ENCODE results near the gene EVA1C. TPM values are rescaled to one million over a fixed set of nuclear protein-coding genes. Genes with fewer than 3 reads are reported as not detected.
"Not testable (repeated sequence)": the region's sequence is repeated elsewhere in the genome, so short reads cannot be mapped to it uniquely, and the experiment has no call there.

The EVA1C gene
- total RNA-seq, 2 experiments from 2014 or later, result 10.9 to 12.5 TPM

GRCh38 chr21:32476661-32477423 is 64.3 kb downstream of the EVA1C start:
- Mint-ChIP-seq H3K9me3 (no peaks in the 10 kb centered on the region), H3K4me1 (peaks cover 8% of the 10 kb centered on the region), H3K27me3 (no peaks in the 10 kb centered on the region), H3K4me3 (no peak overlapping the region), H3K36me3 (peaks cover 3% of the 10 kb centered on the region), H3K27ac (no peak overlapping the region)
- DNase-seq, result no peak

- Mint-ChIP-seq H3K4me1 (peaks cover 8% of the 10 kb centered on the region), H3K27ac (no peak overlapping the region), H3K27me3 (no peaks in the 10 kb centered on the region), H3K36me3 (peaks cover 3% of the 10 kb centered on the region), H3K4me3 (no peak overlapping the region), H3K9me3 (no peaks in the 10 kb centered on the region)
- DNase-seq, result no peak
These were observed 64.9 kb downstream of the EVA1C start for GRCh38 chr21:32477424-32477745.

DNA sequence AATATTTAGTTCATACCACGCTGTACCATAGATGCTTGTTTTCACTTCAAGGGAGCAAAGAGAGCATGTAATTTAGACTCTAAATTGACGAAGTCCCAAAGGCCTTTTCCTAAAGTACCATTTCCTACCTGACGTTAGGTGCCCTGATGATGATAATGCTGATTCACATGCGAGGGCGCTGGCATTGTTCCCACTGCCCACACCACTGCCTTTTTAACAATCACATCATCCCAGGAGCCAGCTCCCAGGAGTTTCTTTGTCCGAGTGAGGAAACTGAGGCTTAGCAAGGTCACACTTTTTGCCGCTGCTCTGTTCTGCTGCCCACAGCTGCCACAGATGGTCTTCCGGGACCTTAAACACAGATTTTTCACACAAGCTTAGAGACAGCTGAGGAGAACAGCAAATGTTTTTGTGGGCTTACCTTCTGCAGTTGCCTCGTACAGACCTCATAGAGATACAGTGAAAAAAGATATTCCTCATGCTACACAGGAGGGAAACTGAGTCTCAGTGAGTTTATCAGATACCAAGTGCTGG is 69.4 kb downstream of the EVA1C start:
- no peaks in the 10 kb centered on the region for H3K9me3 Mint-ChIP-seq
- DNase-seq, result no peak
- peaks cover 5% of the 10 kb centered on the region for H3K4me1 Mint-ChIP-seq
- no peak overlapping the region for H3K4me3 Mint-ChIP-seq
- H3K36me3 Mint-ChIP-seq, result peaks cover 5% of the 10 kb centered on the region
- no peak overlapping the region for H3K27ac Mint-ChIP-seq
- no peaks in the 10 kb centered on the region for H3K27me3 Mint-ChIP-seq

GRCh38 chr21:32482565-32483292 is 70.2 kb downstream of the EVA1C start:
- Mint-ChIP-seq H3K36me3 (peaks cover 5% of the 10 kb centered on the region), H3K9me3 (no peaks in the 10 kb centered on the region), H3K4me3 (no peak overlapping the region), H3K27me3 (no peaks in the 10 kb centered on the region), H3K4me1 (peaks cover 5% of the 10 kb centered on the region), H3K27ac (no peak overlapping the region)
- no peak for DNase-seq

GRCh38 chr21:32483293-32483595 is 70.7 kb downstream of the EVA1C start:
- Mint-ChIP-seq H3K27me3 (no peaks in the 10 kb centered on the region), H3K4me3 (no peak overlapping the region), H3K4me1 (peaks cover 5% of the 10 kb centered on the region), H3K27ac (no peak overlapping the region), H3K9me3 (no peaks in the 10 kb centered on the region), H3K36me3 (peaks cover 5% of the 10 kb centered on the region)
- no peak for DNase-seq

DNA sequence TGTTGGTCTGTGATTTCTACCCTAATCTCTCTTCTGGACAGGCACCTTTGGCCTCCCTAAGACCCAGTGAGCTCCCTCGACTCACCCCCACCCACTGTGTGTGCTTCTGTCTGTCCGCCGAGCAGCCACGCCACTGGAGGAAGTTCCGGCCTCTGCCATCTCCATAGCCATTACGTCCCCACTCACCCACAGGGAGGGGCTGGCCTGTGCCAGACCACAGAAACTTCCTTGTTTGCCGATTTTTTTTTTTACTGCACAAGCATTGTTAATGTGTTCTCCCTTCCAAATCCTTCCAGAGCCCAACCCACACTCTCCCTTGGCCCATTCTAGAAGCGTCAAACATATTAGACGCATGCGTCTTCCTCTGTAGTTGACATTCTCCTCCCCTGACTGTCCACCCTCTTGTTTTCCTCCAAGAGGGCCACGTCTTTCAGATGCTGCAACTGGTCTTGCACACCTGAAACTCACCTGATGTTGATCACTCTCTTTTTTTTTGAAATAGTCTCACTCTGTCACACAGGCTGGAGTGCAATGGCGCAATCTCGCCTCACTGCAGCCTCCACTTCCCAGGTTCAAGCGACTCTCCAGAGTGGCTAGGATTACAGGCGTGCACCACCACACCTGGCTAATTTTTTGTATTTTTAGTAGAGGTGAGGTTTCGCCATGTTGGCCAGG is 72.3 kb downstream of the EVA1C start:
- H3K4me1 Mint-ChIP-seq, result no peaks in the 10 kb centered on the region
- no peak overlapping the region for H3K27ac Mint-ChIP-seq
- DNase-seq, result no peak
- no peaks in the 10 kb centered on the region for H3K27me3 Mint-ChIP-seq
- H3K9me3 Mint-ChIP-seq, result no peaks in the 10 kb centered on the region
- peaks cover 15% of the 10 kb centered on the region for H3K36me3 Mint-ChIP-seq
- H3K4me3 Mint-ChIP-seq, result no peak overlapping the region

DNA sequence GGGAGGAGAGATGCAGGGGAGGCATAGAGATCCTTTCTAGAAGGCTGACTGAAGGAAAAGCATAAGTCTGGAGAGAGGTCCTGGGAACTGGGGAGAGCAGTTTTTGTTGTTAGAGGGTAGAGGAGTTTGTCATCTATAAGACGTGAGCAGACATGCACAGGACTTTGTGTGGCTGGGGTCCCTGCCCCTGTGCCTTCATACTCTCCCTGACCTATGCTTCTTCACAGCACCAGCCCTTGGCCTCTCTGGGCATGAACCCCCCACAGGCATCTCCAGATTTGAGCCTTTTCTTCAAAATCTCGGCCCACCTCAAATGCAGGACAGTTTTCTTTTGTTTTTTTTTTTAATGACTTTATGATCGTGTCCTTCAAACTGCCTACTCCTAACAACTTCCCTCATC is 79.9 kb downstream of the EVA1C start:
- Mint-ChIP-seq H3K27ac (no peak overlapping the region), H3K27me3 (no peaks in the 10 kb centered on the region), H3K9me3 (no peaks in the 10 kb centered on the region), H3K36me3 (peaks cover 27% of the 10 kb centered on the region), H3K4me3 (no peak overlapping the region), H3K4me1 (peaks cover 14% of the 10 kb centered on the region)
- DNase-seq, result no peak

DNA sequence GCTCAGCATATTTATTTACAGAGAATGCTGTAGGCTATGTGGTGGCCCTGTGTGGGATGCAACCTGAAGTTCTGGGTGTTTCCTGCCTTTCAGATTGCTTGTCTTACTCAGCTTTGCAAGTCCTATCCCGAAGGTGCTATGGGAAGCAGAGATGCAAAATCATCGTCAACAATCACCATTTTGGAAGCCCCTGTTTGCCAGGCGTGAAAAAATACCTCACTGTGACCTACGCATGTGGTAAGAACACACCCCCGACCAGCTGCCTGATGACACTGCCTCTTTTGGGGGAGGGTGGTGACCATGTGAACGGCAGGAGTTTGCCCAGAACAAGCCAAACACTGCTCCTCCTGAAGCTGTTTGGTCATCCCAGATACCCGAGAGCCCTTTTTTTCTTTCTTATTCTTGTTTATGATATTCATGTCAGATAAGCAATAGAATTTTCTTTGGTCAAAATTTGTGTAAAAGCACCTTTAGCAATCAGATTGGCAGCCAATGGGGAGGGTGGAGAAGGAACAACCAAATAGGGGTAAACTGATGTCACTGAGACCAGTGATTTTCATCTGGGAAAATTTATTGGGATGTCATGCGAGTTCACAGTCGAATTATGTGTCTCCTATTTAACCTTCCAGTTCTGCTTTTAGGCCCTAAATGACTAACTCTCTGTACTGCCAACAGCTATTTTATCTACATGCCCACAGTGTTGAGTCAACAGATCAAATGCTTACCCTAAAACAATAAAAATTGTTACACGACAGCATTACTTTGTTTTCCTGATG is 82.6 kb downstream of the EVA1C start:
- Mint-ChIP-seq H3K4me3 (no peak overlapping the region), H3K27me3 (no peaks in the 10 kb centered on the region), H3K9me3 (peaks cover 2% of the 10 kb centered on the region), H3K4me1 (peaks cover 18% of the 10 kb centered on the region), H3K36me3 (peaks cover 27% of the 10 kb centered on the region), H3K27ac (no peak overlapping the region)
- no peak for DNase-seq

DNA sequence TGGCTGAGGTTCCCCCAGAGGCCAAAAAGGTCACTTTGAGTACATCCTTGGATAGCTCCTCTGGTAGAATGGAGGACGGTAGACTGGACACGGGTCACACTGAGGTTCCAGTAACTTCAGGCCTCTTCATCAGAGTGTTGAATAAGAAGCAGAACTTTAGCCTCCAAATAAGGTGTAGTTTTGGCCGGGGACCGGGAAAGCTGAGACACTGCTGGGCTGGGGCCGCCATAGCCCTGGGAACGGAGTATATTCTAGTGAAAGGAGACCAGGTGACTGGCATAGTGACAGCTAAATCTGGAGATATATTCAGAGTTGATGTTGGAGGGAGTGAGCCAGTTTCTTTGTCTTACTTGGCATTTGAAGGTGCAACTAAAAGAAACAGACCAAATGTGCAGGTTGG is 84.1 kb downstream of the EVA1C start:
- H3K4me1 Mint-ChIP-seq, result peaks cover 13% of the 10 kb centered on the region
- peaks cover 2% of the 10 kb centered on the region for H3K9me3 Mint-ChIP-seq
- no peak overlapping the region for H3K27ac Mint-ChIP-seq
- no peaks in the 10 kb centered on the region for H3K27me3 Mint-ChIP-seq
- H3K4me3 Mint-ChIP-seq, result no peak overlapping the region
- peaks cover 23% of the 10 kb centered on the region for H3K36me3 Mint-ChIP-seq
- no peak for DNase-seq

- Mint-ChIP-seq H3K27ac (no peak overlapping the region), H3K4me1 (peaks cover 9% of the 10 kb centered on the region), H3K36me3 (peaks cover 26% of the 10 kb centered on the region), H3K27me3 (no peaks in the 10 kb centered on the region), H3K4me3 (no peak overlapping the region), H3K9me3 (peaks cover 2% of the 10 kb centered on the region)
- DNase-seq, result no peak
These were observed 86.9 kb downstream of the EVA1C start for GRCh38 chr21:32499249-32500055.

DNA sequence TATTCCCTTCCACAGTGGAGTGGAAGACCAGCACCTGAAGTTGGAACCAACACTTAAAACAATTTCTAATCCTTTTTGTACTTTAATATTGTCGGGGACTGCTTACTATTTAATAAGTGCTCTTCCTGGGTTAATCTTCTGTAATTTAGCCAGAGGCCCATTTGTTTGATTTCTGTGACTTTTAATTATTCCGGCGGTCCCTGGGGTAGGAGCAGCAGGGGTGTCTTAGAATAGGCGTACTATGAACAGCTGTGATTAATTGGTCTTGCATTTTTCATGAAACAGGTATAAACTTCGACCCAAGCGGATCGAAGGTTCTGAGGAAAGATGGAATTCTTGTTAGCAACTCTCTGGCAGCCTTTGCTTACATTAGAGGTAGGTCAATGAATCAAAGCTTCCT is 91.1 kb downstream of the EVA1C start:
- H3K9me3 Mint-ChIP-seq, H3K27me3 Mint-ChIP-seq, H3K4me3 Mint-ChIP-seq, DNase-seq, H3K36me3 Mint-ChIP-seq, H3K4me1 Mint-ChIP-seq, H3K27ac Mint-ChIP-seq: not testable (repeated sequence)

GRCh38 chr21:32505767-32506166 is 93.3 kb downstream of the EVA1C start:
- H3K27ac Mint-ChIP-seq, H3K27me3 Mint-ChIP-seq, H3K9me3 Mint-ChIP-seq, DNase-seq, H3K4me1 Mint-ChIP-seq, H3K4me3 Mint-ChIP-seq: not testable (repeated sequence)
- H3K36me3 Mint-ChIP-seq, result peaks cover 15% of the 10 kb centered on the region

- not testable (repeated sequence) for H3K4me1 Mint-ChIP-seq, DNase-seq, H3K27me3 Mint-ChIP-seq, H3K9me3 Mint-ChIP-seq, H3K4me3 Mint-ChIP-seq, H3K27ac Mint-ChIP-seq
- peaks cover 15% of the 10 kb centered on the region for H3K36me3 Mint-ChIP-seq
These were observed 94.0 kb downstream of the EVA1C start for GRCh38 chr21:32506411-32506965.

- Mint-ChIP-seq H3K36me3 (peaks cover 13% of the 10 kb centered on the region), H3K27ac (no peak overlapping the region), H3K27me3 (no peaks in the 10 kb centered on the region), H3K4me1 (no peaks in the 10 kb centered on the region), H3K9me3 (no peaks in the 10 kb centered on the region), H3K4me3 (no peak overlapping the region)
- no peak for DNase-seq
These were observed 94.9 kb downstream of the EVA1C start for GRCh38 chr21:32507342-32507919.

Measured in activated naive CD8-positive, alpha-beta T cell treated with anti-CD3 and anti-CD28 coated beads for 36 hours (primary cell).